HG02610 (cell line): ENCODE measurements around the gene RACGAP1.

Source experiments
- ATAC-seq: cut with Tn5 transposase; IDR thresholded peaks from one replicate; pipeline ENCODE4 v1.9.1; 2021; ENCODE audit warnings: mild to moderate bottlenecking, moderate library complexity; ENCODE audit not compliant: unreplicated experiment

RACGAP1 gene

GRCh38 chr12:49970658-49971057 is 54.6 kb downstream of the RACGAP1 start:
- no peak for ATAC-seq

- ATAC-seq, result no peak
Measured at GRCh38 chr12:49969651-49970429, 55.5 kb downstream of the RACGAP1 start.

GRCh38 chr12:49969027-49969426 is 56.3 kb downstream of the RACGAP1 start:
- no peak for ATAC-seq

- ATAC-seq, result no peak
Measured at GRCh38 chr12:49968471-49968870, 56.8 kb downstream of the RACGAP1 start.

GRCh38 chr12:49967777-49968250 is 57.5 kb downstream of the RACGAP1 start:
- ATAC-seq, result no peak

- ATAC-seq, result peak; percentile 62
Measured at GRCh38 chr12:49967042-49967776, 58.1 kb downstream of the RACGAP1 start.

- ATAC-seq, result no peak
Measured at GRCh38 chr12:49966511-49967041, 58.7 kb downstream of the RACGAP1 start.

- no peak for ATAC-seq
Measured at GRCh38 chr12:49965836-49966235, 59.5 kb downstream of the RACGAP1 start.

GRCh38 chr12:49964849-49965624 is 60.3 kb downstream of the RACGAP1 start:
- no peak for ATAC-seq

GRCh38 chr12:49963976-49964815 is 61.1 kb downstream of the RACGAP1 start:
- no peak for ATAC-seq

GRCh38 chr12:49962861-49963765 is 62.2 kb downstream of the RACGAP1 start:
- no peak for ATAC-seq

- no peak for ATAC-seq
Measured at GRCh38 chr12:49961993-49962764, 63.1 kb downstream of the RACGAP1 start.

GRCh38 chr12:49961111-49961922 is 64.0 kb downstream of the RACGAP1 start, which contains the start of gene AQP5:
Gene AQP5, plus strand, starts transcription at chr12:49961872. Its CDS starts 146 bp downstream, at chr12:49962018.
- no peak for ATAC-seq

GRCh38 chr12:49960474-49961110 is 64.7 kb downstream of the RACGAP1 start:
- ATAC-seq, result no peak

- ATAC-seq, result no peak
Measured at GRCh38 chr12:49959685-49960473, 65.4 kb downstream of the RACGAP1 start.

GRCh38 chr12:49957570-49957967 is 67.7 kb downstream of the RACGAP1 start:
- no peak for ATAC-seq
